ENCODE results near the gene PUS10.

DNA sequence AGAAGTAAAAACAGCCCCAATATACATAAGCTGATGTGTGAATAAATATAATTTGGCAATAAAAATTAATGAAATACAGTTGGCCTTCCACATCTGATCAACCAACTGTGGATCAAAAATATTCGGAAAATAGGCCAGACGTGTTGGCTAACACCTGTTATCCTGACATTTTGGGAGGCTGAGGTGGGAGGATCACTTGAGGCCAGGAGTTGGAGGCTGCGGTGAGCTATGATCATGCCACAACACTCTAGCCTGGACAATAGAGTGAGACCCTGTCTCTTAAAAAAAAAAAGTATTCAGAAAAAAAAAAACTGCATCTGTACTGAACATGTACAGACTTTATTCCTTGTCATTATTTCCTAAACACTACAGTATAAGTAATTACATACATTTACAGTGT, 11.5 kb upstream of the PUS10 start:
- TF ChIP-seq, protein P1, sequence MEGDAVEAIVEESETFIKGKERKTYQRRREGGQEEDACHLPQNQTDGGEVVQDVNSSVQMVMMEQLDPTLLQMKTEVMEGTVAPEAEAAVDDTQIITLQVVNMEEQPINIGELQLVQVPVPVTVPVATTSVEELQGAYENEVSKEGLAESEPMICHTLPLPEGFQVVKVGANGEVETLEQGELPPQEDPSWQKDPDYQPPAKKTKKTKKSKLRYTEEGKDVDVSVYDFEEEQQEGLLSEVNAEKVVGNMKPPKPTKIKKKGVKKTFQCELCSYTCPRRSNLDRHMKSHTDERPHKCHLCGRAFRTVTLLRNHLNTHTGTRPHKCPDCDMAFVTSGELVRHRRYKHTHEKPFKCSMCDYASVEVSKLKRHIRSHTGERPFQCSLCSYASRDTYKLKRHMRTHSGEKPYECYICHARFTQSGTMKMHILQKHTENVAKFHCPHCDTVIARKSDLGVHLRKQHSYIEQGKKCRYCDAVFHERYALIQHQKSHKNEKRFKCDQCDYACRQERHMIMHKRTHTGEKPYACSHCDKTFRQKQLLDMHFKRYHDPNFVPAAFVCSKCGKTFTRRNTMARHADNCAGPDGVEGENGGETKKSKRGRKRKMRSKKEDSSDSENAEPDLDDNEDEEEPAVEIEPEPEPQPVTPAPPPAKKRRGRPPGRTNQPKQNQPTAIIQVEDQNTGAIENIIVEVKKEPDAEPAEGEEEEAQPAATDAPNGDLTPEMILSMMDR (CRISPR knock-in tag; IDR thresholded peaks at IDR 0.05): no peak
- no peak for TF ChIP-seq AGO2 (optimal IDR thresholded peaks at IDR 0.05; ENCODE audit: low read depth, low read length)
- TF ChIP-seq ZKSCAN8 (CRISPR knock-in tag; IDR thresholded peaks at IDR 0.05; ENCODE audit: borderline replicate concordance): no peak
- no peak for TF ChIP-seq ZNF841 (CRISPR knock-in tag; IDR thresholded peaks at IDR 0.05; ENCODE audit: borderline replicate concordance)
- TF ChIP-seq JUND (CRISPR knock-in tag; IDR thresholded peaks at IDR 0.05): no peak
- no peak for TF ChIP-seq MTF1 (CRISPR knock-in tag; IDR thresholded peaks at IDR 0.05)
- TF ChIP-seq ZFX (CRISPR knock-in tag; IDR thresholded peaks at IDR 0.05; ENCODE audit: low read depth): no peak
- 0 out of 4 replicates have a peak, but pooled peaks of 1 of the 2 experiments have one; percentile 14 for TF ChIP-seq POLR2A (IDR thresholded peaks at IDR 0.05; ENCODE audit: insufficient read depth in 1 of 2, low read depth in 2 of 2, low read length in 2 of 2)
- TF ChIP-seq ZBTB1 (CRISPR knock-in tag; IDR thresholded peaks at IDR 0.05; ENCODE audit: borderline replicate concordance): no peak

All from HepG2 (cell line).